GM13976 (cell line): ENCODE data around the gene PANK1.

ENCODE experiments used
- DNase-seq: peaks from one replicate; pipeline ENCODE4 v3.0.0; 2012; ENCODE audit warnings: low spot score
- in situ Hi-C: fragments of 300-500 bp; cut with MboI; formaldehyde crosslinking; loops from one replicate; pipeline ENCODE4 v1.12.0; 2022; ENCODE audit warnings: low sequenced_read_pairs, mixed read lengths, inconsistent platforms; ENCODE audit not compliant: unreplicated experiment
- TF ChIP-seq, protein P1 (sequence below): IDR thresholded peaks from 2 replicates; pipeline ENCODE4 v1.5.1; 2012; ENCODE audit warnings: borderline replicate concordance, mild to moderate bottlenecking; ENCODE audit not compliant: insufficient read depth; ENCODE audit errors: extremely low read depth, missing control alignments, control extremely low read depth

Gene PANK1

GRCh38 chr10:89601728-89602361 lies 43.2 kb downstream of the PANK1 start:
- no peak for DNase-seq
- in situ Hi-C loops = no loop called here
- TF ChIP-seq, protein P1, sequence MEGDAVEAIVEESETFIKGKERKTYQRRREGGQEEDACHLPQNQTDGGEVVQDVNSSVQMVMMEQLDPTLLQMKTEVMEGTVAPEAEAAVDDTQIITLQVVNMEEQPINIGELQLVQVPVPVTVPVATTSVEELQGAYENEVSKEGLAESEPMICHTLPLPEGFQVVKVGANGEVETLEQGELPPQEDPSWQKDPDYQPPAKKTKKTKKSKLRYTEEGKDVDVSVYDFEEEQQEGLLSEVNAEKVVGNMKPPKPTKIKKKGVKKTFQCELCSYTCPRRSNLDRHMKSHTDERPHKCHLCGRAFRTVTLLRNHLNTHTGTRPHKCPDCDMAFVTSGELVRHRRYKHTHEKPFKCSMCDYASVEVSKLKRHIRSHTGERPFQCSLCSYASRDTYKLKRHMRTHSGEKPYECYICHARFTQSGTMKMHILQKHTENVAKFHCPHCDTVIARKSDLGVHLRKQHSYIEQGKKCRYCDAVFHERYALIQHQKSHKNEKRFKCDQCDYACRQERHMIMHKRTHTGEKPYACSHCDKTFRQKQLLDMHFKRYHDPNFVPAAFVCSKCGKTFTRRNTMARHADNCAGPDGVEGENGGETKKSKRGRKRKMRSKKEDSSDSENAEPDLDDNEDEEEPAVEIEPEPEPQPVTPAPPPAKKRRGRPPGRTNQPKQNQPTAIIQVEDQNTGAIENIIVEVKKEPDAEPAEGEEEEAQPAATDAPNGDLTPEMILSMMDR = no peak

GRCh38 chr10:89600041-89600440 lies 45.0 kb downstream of the PANK1 start:
- DNase-seq = no peak
- in situ Hi-C loops = no loop called here
- TF ChIP-seq, protein P1 = no peak

- DNase-seq = no peak
- in situ Hi-C loops = no loop called here
- TF ChIP-seq, protein P1 = no peak
These were observed 52.0 kb downstream of the PANK1 start for GRCh38 chr10:89593043-89593442.

DNA sequence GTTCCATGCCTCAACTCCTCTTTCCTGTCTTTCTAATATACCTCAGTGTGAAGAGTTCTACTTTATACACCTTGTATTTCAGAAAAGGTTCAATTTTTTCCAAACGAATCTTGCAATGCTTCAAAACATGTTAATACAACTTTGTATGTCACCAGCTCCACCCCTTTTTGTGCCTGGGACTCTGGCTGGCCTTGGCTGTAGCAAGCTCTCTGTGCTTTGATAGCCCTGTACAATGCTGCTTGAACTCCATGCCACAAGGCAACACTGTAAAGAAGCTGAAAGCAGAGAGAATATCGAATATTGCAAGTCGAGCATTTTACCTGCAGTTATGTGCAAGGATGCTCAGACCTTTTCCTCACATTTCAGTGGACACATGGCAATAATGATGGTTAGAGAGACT lies 52.5 kb downstream of the PANK1 start:
- DNase-seq = no peak
- TF ChIP-seq, protein P1 = no peak
- in situ Hi-C loops = no loop called here

GRCh38 chr10:89591796-89592271 lies 53.2 kb downstream of the PANK1 start:
- TF ChIP-seq, protein P1 = no peak
- in situ Hi-C loops = no loop called here
- DNase-seq = no peak

GRCh38 chr10:89591111-89591795 lies 53.8 kb downstream of the PANK1 start:
- TF ChIP-seq, protein P1 = no peak
- no peak for DNase-seq
- in situ Hi-C loops = no loop called here
